Neuronal stem cell (in vitro differentiated cells): ENCODE data around the gene PLXNB2.

Experiments
- DNase-seq: peaks from one replicate; pipeline ENCODE4 v3.0.0-alpha.2; 2013; ENCODE audit warnings: low spot score
- H2AFZ ChIP-seq: one replicate; pipeline ENCODE4 v1.6.1; 2013; ENCODE audit warnings: mild to moderate bottlenecking, low read length, inconsistent platforms
- H2AK5ac ChIP-seq: 2 replicates; pipeline ENCODE4 v1.6.1; 2013; ENCODE audit warnings: low read depth, mild to moderate bottlenecking, inconsistent platforms, low read length, moderate library complexity, mixed read lengths
- H2BK120ac ChIP-seq: 2 replicates; pipeline ENCODE4 v1.6.1; 2013; ENCODE audit warnings: low read depth, mild to moderate bottlenecking, inconsistent platforms, low read length, moderate library complexity, mixed read lengths
- H2BK12ac ChIP-seq: one replicate; pipeline ENCODE4 v1.6.1; 2013; ENCODE audit warnings: low read length, inconsistent platforms
- H2BK15ac ChIP-seq: 2 replicates; pipeline ENCODE4 v1.6.1; 2013; ENCODE audit warnings: mild to moderate bottlenecking, low read length, inconsistent platforms, mixed read lengths
- H2BK5ac ChIP-seq: one replicate; pipeline ENCODE4 v1.6.1; 2013; ENCODE audit warnings: inconsistent platforms, mild to moderate bottlenecking, low read length, moderate library complexity
- H3K14ac ChIP-seq: one replicate; pipeline ENCODE4 v1.6.1; 2013; ENCODE audit warnings: low read length, inconsistent platforms
- H3K18ac ChIP-seq: 2 replicates; pipeline ENCODE4 v1.6.1; 2013; ENCODE audit warnings: low read length, inconsistent platforms
- H3K23ac ChIP-seq: 2 replicates; pipeline ENCODE4 v1.6.1; 2013; ENCODE audit warnings: low read depth, mild to moderate bottlenecking, mixed read lengths, low read length, inconsistent platforms; ENCODE audit not compliant: poor library complexity
- H3K27ac ChIP-seq: replicated peaks from 3 replicates; pipeline ENCODE4 v1.5.1; 2013; ENCODE audit warnings: low read length, inconsistent platforms
- H3K27me3 ChIP-seq, 3 experiments: 2 replicates each; pipeline ENCODE4 v1.6.1; 2013; ENCODE audit warnings: low read length in 3 of 3, mild to moderate bottlenecking in 2 of 3, inconsistent platforms in 1 of 3, low read depth in 1 of 3, mixed read lengths in 1 of 3, moderate library complexity in 1 of 3; ENCODE audit not compliant: control insufficient read depth in 3 of 3, insufficient read depth in 3 of 3
- H3K36me3 ChIP-seq, 2 donors: replicated peaks in 1 of 2; 2 replicates each; pipeline ENCODE4 v1.6.1; 2013; ENCODE audit warnings: low read length in 2 of 2; ENCODE audit not compliant: control insufficient read depth in 2 of 2, insufficient read depth in 2 of 2
- H3K4ac ChIP-seq: 2 replicates; pipeline ENCODE4 v1.6.1; 2013; ENCODE audit warnings: inconsistent platforms, mild to moderate bottlenecking, low read length, moderate library complexity
- H3K4me1 ChIP-seq, 2 donors: 1 replicate in 1 of 2; 2 replicates in 1 of 2; pipeline ENCODE4 v1.6.1; 2013; ENCODE audit warnings: low read length in 2 of 2, low read depth in 1 of 2; ENCODE audit not compliant: control insufficient read depth in 2 of 2, insufficient read depth in 1 of 2
- H3K4me2 ChIP-seq: one replicate; pipeline ENCODE4 v1.6.1; 2013; ENCODE audit warnings: mild to moderate bottlenecking, low read length, inconsistent platforms; ENCODE audit not compliant: insufficient read depth, poor library complexity, severe bottlenecking
- H3K4me3 ChIP-seq, 2 donors: 2 replicates each; pipeline ENCODE4 v1.5.1; 2013; ENCODE audit warnings: low read length in 2 of 2, mild to moderate bottlenecking in 2 of 2, inconsistent platforms in 1 of 2, moderate library complexity in 1 of 2
- H3K79me1 ChIP-seq: one replicate; pipeline ENCODE4 v1.6.1; 2013; ENCODE audit warnings: low read depth, mild to moderate bottlenecking, inconsistent platforms, low read length, moderate library complexity
- H3K9ac ChIP-seq: one replicate; pipeline ENCODE4 v1.6.1; 2013; ENCODE audit warnings: mild to moderate bottlenecking, low read depth, low read length, inconsistent platforms; ENCODE audit not compliant: poor library complexity
- H3K9me3 ChIP-seq, 2 donors: replicated peaks in 1 of 2; 2 replicates each; pipeline versions ENCODE3 to v1.6.1; 2013; ENCODE audit warnings: low read length in 2 of 2, mild to moderate bottlenecking in 2 of 2, inconsistent platforms in 1 of 2, low read depth in 1 of 2, mixed read lengths in 1 of 2, moderate library complexity in 1 of 2; ENCODE audit not compliant: control insufficient read depth in 2 of 2, insufficient read depth in 1 of 2
- H4K8ac ChIP-seq: one replicate; pipeline ENCODE4 v1.6.1; 2013; ENCODE audit warnings: low read depth, mild to moderate bottlenecking, inconsistent platforms, low read length, moderate library complexity
- H4K91ac ChIP-seq: one replicate; pipeline ENCODE4 v1.6.1; 2013; ENCODE audit warnings: low read length, low read depth, mild to moderate bottlenecking, inconsistent platforms; ENCODE audit not compliant: poor library complexity
- WGBS, 2 donors: extraction: QIAGEN DNeasy Blood & Tissue Kit; methylation state at CpG; one replicate each; pipeline ENCODE4 v1.1.7; 2013; ENCODE audit warnings: missing lambda C conversion rate in 2 of 2, mixed read lengths in 1 of 2; ENCODE audit not compliant: insufficient read length in 2 of 2, insufficient replicate concordance in 1 of 2; ENCODE audit errors: extremely low coverage in 2 of 2; 5-methylcytosine and 5-hydroxymethylcytosine counted together

PLXNB2 gene

GRCh38 chr22:50305393-50305922 lies 2.0 kb downstream of the PLXNB2 start:
- peaks cover 44 to 47% of the 10 kb centered on the region in 2 donors for H3K4me1 ChIP-seq
- H3K27me3 ChIP-seq, result peaks cover 0 to 6% (median 0%) of the 10 kb centered on the region in 3 experiments
- DNase-seq, result no peak

GRCh38 chr22:50304528-50305392 lies 2.7 kb downstream of the PLXNB2 start:
- peak overlapping the region; percentile 66 for H3K18ac ChIP-seq
- no peak overlapping the region for H2BK120ac ChIP-seq
- no peak overlapping the region for H3K4me2 ChIP-seq
- no CpG with 5 or more reads among the region's 22 CpGs for WGBS, 2 donors
- peaks cover 0 to 6% (median 0%) of the 10 kb centered on the region in 3 experiments for H3K27me3 ChIP-seq
- no peak for DNase-seq
- peaks cover 2 to 51% of the 10 kb centered on the region in 2 donors for H3K36me3 ChIP-seq
- peak overlapping the region; percentile 70 for H3K23ac ChIP-seq
- peak overlapping the region; percentile 86 for H4K8ac ChIP-seq
- H4K91ac ChIP-seq, result no peak overlapping the region
- H3K27ac ChIP-seq, result no peak overlapping the region
- peak overlapping the region; percentile 65 for H2BK15ac ChIP-seq
- peak overlapping the region in 1 of 2 donors; percentile 97 for H3K4me3 ChIP-seq
- peak overlapping the region; percentile 30 for H3K9ac ChIP-seq
- peak overlapping the region; percentile 75 for H3K14ac ChIP-seq
- no peaks in the 10 kb centered on the region for H3K9me3 ChIP-seq
- H3K4me1 ChIP-seq, result peaks cover 41 to 43% of the 10 kb centered on the region in 2 donors
- peak overlapping the region; percentile 97 for H2BK5ac ChIP-seq
- peaks cover 53% of the 10 kb centered on the region for H3K79me1 ChIP-seq
- H2AK5ac ChIP-seq, result peak overlapping the region; percentile 96
- no peak overlapping the region for H2AFZ ChIP-seq
- H3K4ac ChIP-seq, result peak overlapping the region; percentile 91
- peak overlapping the region; percentile 65 for H2BK12ac ChIP-seq

More at GRCh38 chr22:50305393-50305922, 2.0 kb downstream of the PLXNB2 start:
- Histone ChIP-seq H2BK120ac (no peak overlapping the region), H2BK12ac (peak overlapping the region; percentile 93), H4K8ac (no peak overlapping the region), H4K91ac (no peak overlapping the region), H3K9ac (peak overlapping the region; percentile 63), H3K27ac (no peak overlapping the region), H3K9me3 (no peaks in the 10 kb centered on the region), H3K79me1 (peaks cover 51% of the 10 kb centered on the region), H3K4me3 (peak overlapping the region in 1 of 2 donors; percentile 97), H3K36me3 (peaks cover 2 to 51% of the 10 kb centered on the region in 2 donors), H2AK5ac (peak overlapping the region; percentile 82), H2BK5ac (peak overlapping the region; percentile 97), H3K18ac (peak overlapping the region; percentile 78), H2BK15ac (peak overlapping the region; percentile 77), H3K23ac (peak overlapping the region; percentile 70), H2AFZ (no peak overlapping the region), H3K4me2 (peak overlapping the region; percentile 89), H3K14ac (peak overlapping the region; percentile 79), H3K4ac (no peak overlapping the region)
- no CpG with 5 or more reads among the region's 14 CpGs for WGBS, 2 donors

- Histone ChIP-seq H2BK12ac (peak overlapping the region; percentile 46), H4K8ac (no peak overlapping the region), H3K4me2 (no peak overlapping the region), H3K4ac (no peak overlapping the region), H2BK120ac (no peak overlapping the region), H3K4me3 (no peak overlapping the region), H2AK5ac (peak overlapping the region; percentile 96), H3K27me3 (peaks cover 0 to 6% (median 0%) of the 10 kb centered on the region in 3 experiments), H3K79me1 (peaks cover 57% of the 10 kb centered on the region), H3K4me1 (peaks cover 36 to 39% of the 10 kb centered on the region in 2 donors), H3K36me3 (peaks cover 2 to 51% of the 10 kb centered on the region in 2 donors), H2AFZ (no peak overlapping the region), H3K9me3 (no peaks in the 10 kb centered on the region), H2BK15ac (no peak overlapping the region), H3K27ac (no peak overlapping the region), H2BK5ac (no peak overlapping the region), H3K14ac (no peak overlapping the region), H3K18ac (peak overlapping the region; percentile 60), H3K23ac (peak overlapping the region; percentile 68), H4K91ac (no peak overlapping the region), H3K9ac (peak overlapping the region; percentile 50)
- no CpG with 5 or more reads among the region's 11 CpGs for WGBS, 2 donors
- DNase-seq, result no peak
These were observed 3.5 kb downstream of the PLXNB2 start for GRCh38 chr22:50303848-50304527.
